Panc1 (cell line): ENCODE results near the gene MAGI2. TPM values are rescaled to one million over a fixed set of nuclear protein-coding genes. Genes with fewer than 3 reads are reported as not detected.

Source experiments
- ATAC-seq: fragments of 200-7000 bp; cut with Tn5 transposase; 2 replicates; pipeline ENCODE4 v1.9.1; 2020; ENCODE audit warnings: mild to moderate bottlenecking, moderate library complexity
- BruUV-seq: library from RNA; stranded (reverse); fragments of 400-500 nt; replicated peaks from 2 replicates; lab custom pipeline; 2021; lab: Mats Ljungman, UMichigan
- CTCF ChIA-PET: fragments of 300-600 bp; sonication (Branson Sonifier 250); formaldehyde crosslinking; loops from one replicate; lab custom pipeline; 2022; ENCODE audit warnings: antibody characterized with exemption; lab: Charles Lee
- POLR2A ChIA-PET: fragments of 300-600 bp; sonication (Branson Sonifier 250); formaldehyde crosslinking; loops from one replicate; lab custom pipeline; 2022; ENCODE audit warnings: antibody characterized with exemption; lab: Charles Lee
- DNase-seq: peaks from one replicate; pipeline ENCODE4 v3.0.0-alpha.2; 2010; ENCODE audit warnings: low read depth, low spot score
- H3K27ac ChIP-seq: 2 replicates; pipeline ENCODE4 v1.5.1; 2011; ENCODE audit warnings: mild to moderate bottlenecking, low read length, inconsistent platforms
- H3K27me3 ChIP-seq: fragments of 200-500 bp; sonication (Bioruptor generic); 2 replicates; pipeline ENCODE4 v1.6.0; 2014; ENCODE audit warnings: low read length, inconsistent platforms; ENCODE audit not compliant: control insufficient read depth, insufficient read depth
- H3K36me3 ChIP-seq: fragments of 200-500 bp; sonication (Bioruptor generic); 2 replicates; pipeline ENCODE4 v1.5.1; 2014; ENCODE audit warnings: inconsistent platforms, mild to moderate bottlenecking, low read length, moderate library complexity; ENCODE audit not compliant: control insufficient read depth, insufficient read depth
- H3K4me1 ChIP-seq: 2 replicates; pipeline ENCODE4 v1.5.1; 2011; ENCODE audit warnings: inconsistent platforms, mild to moderate bottlenecking, low read length, moderate library complexity; ENCODE audit not compliant: control insufficient read depth, insufficient read depth
- H3K4me3 ChIP-seq, 2 experiments: 2 replicates each; pipeline ENCODE4 v1.5.1; 2011 to 2012; ENCODE audit warnings: low read depth in 2 of 2, low read length in 2 of 2, mild to moderate bottlenecking in 2 of 2, inconsistent platforms in 1 of 2, moderate library complexity in 1 of 2
- H3K9me3 ChIP-seq: fragments of 200-500 bp; sonication (Bioruptor generic); 2 replicates; pipeline ENCODE4 v1.5.1; 2014; ENCODE audit warnings: low read depth, mild to moderate bottlenecking, inconsistent platforms, low read length, moderate library complexity; ENCODE audit not compliant: control insufficient read depth, insufficient read depth
- CTCF ChIP-seq: fragments of 450-650 bp; IDR thresholded peaks from 2 replicates; pipeline ENCODE4 v1.5.1; 2017; ENCODE audit warnings: mild to moderate bottlenecking
- POLR2AphosphoS5 ChIP-seq: IDR thresholded peaks from 2 replicates; pipeline ENCODE4 v1.6.1; 2012; ENCODE audit warnings: mild to moderate bottlenecking, low read depth, low read length, moderate library complexity
- REST ChIP-seq, 2 experiments: IDR thresholded peaks; 2 replicates each; pipeline ENCODE4 v1.6.1; 2011 to 2012; ENCODE audit warnings: low read depth in 2 of 2, control low read depth in 1 of 2, low read length in 1 of 2, mild to moderate bottlenecking in 1 of 2, moderate library complexity in 1 of 2; ENCODE audit not compliant: insufficient read depth in 1 of 2
- SIN3A ChIP-seq: IDR thresholded peaks from 2 replicates; pipeline ENCODE4 v1.6.1; 2012; ENCODE audit warnings: low read depth, mild to moderate bottlenecking, low read length, moderate library complexity, borderline replicate concordance; ENCODE audit not compliant: insufficient read depth
- TCF7L2 ChIP-seq: IDR thresholded peaks from 2 replicates; pipeline ENCODE4 v1.6.1; 2011; ENCODE audit warnings: mild to moderate bottlenecking, low read depth, low read length, inconsistent platforms
- in situ Hi-C: cut with HindIII; loops from 2 replicates; pipeline ENCODE4 v1.10.0; 2016; ENCODE audit warnings: low sequenced_read_pairs, low pct_unique_long_range_greater_than_20kb
- intact Hi-C: fragments of 100-400 bp; cut with micrococcal nuclease; formaldehyde crosslinking; loops from one replicate; pipeline ENCODE4 v1.10.0; 2022; ENCODE audit not compliant: unreplicated experiment
- total RNA-seq: library from RNA; stranded (reverse); gene quantifications from one replicate; pipeline ENCODE4 v1.2.1, GENCODE V29; 2021; ENCODE audit not compliant: unreplicated experiment

Gene MAGI2
- total RNA-seq, 1 experiment from 2014 or later, result 5.4 TPM

DNA sequence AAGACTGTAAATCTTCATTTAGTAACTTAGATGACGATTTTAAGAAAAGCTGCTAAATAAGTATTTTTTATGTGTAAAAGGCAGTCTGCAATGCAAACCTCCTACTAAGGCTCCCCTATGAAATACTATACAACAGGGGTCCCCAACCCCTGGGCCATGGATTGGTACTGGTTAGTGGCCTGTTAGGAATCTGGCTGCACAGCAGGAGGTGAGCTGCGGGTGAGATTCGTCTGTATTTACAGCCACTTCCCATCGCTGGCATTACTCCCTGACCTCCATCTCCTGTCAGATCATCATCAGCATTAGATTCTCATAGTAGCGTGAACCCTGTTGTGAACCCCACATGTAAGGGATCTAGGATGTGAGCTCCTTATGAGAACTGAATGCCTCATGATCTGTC is 580.4 kb downstream of the MAGI2 start:
- ATAC-seq (no peak), DNase-seq (no peak)
- intact Hi-C loops, result no loop called here
- Histone ChIP-seq H3K36me3 (no peaks in the 10 kb centered on the region), H3K27ac (no peak overlapping the region), H3K4me3 (no peak overlapping the region), H3K9me3 (no peaks in the 10 kb centered on the region), H3K27me3 (no peaks in the 10 kb centered on the region), H3K4me1 (no peaks in the 10 kb centered on the region)
- no TSS peak for BruUV-seq
- in situ Hi-C loops, result no loop called here
- TF ChIP-seq POLR2AphosphoS5, result no peak
- TF ChIP-seq CTCF, result no peak
- no peak for TF ChIP-seq REST (IDR thresholded peaks at IDR 0.05; ENCODE audit: insufficient read depth in 1 of 2, low read depth in 2 of 2, low read length in 1 of 2)
- TF ChIP-seq TCF7L2, result no peak
- TF ChIP-seq SIN3A, result no peak
- ChIA-PET POLR2A (interaction anchor here (0.5 kb wide), 1 partner anchor 84 kb away, joined by 7 read pairs; no protein-coding TSS in a partner anchor), CTCF (no interaction called here)

GRCh38 chr7:78864339-78864738 is 589.1 kb downstream of the MAGI2 start:
- intact Hi-C loops, result no loop called here
- ATAC-seq (no peak), DNase-seq (no peak)
- H3K4me1 ChIP-seq, result no peaks in the 10 kb centered on the region
- no peak overlapping the region for H3K27ac ChIP-seq
- no TSS peak for BruUV-seq
- ChIA-PET CTCF (no interaction called here), POLR2A (no interaction called here)
- no peaks in the 10 kb centered on the region for H3K9me3 ChIP-seq
- no peak overlapping the region for H3K4me3 ChIP-seq
- H3K36me3 ChIP-seq, result no peaks in the 10 kb centered on the region
- TF ChIP-seq TCF7L2 (no peak), POLR2AphosphoS5 (no peak), REST (IDR thresholded peaks at IDR 0.05; ENCODE audit: insufficient read depth in 1 of 2, low read depth in 2 of 2, low read length in 1 of 2) (no peak), CTCF (no peak), SIN3A (no peak)
- H3K27me3 ChIP-seq, result no peaks in the 10 kb centered on the region
- in situ Hi-C loops, result no loop called here
